ENCODE measurements around the gene PALMD.

The PALMD gene

DNA sequence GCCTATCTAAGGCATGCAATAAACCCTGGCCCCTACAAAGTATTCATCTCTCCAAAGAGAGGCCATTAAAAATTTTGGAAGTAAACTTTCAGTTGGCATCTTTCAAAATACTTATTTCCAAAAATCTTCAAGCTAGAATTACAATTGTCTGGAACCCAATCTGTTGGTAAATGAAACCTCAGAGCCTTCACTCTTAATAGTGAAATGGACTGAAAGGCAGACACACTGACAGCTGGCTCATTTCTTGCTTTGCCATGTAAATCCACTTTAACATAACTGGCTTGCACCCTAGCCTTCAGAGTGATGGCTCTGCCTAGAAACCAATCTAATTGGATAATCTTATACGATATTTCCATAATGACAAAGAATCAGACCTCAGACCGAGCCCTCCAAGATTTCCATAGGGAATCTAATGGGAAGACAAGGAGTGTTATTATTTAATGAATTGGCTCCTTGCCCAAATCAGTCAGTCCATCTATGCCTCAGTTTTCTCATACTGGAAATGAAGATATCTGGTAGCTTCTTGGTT is 9.2 kb upstream of the PALMD start:
- no peak for DNase-seq

DNA sequence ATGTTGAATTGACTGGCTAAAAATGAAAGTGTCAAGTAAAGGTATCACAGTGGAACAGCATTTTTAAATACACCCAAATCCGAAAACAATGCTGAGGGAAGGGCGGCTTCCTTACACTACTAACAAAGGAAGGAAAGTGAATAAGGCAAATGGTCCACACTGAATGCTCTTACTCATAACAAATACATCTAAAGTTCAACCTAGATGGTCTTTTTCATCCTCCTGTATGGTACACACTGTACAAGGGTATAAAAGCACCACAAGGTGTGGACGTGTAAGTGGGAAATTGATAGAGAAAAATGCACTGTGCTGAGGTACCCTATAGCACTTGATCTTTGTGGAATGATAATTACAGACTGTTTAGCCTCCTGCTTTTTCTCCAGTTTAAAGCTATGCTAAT is 7.1 kb upstream of the PALMD start:
- DNase-seq, result no peak

GRCh38 chr1:99639408-99639807 is 6.5 kb upstream of the PALMD start:
- no peak for DNase-seq

GRCh38 chr1:99639945-99640344 is 6.0 kb upstream of the PALMD start:
- no peak for DNase-seq

DNA sequence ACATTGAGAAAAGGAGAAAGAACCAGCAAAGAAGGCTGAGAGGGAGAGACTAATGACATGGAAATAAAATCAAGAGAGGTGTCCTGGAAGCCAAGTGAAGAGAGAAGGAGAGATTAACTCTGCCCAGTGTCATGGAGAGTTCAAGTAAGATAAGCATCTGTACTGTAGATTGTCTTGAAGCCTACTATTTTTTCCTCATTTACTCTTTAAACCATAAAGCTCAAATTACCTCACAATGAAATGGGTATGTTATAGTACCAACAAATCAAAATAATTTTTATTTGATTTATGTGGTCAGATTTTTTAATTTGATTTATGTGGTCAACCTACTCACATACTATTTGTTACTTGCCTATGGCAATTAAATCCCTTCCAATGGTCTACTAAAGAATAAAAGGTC is 5.2 kb upstream of the PALMD start:
- DNase-seq, result no peak

DNA sequence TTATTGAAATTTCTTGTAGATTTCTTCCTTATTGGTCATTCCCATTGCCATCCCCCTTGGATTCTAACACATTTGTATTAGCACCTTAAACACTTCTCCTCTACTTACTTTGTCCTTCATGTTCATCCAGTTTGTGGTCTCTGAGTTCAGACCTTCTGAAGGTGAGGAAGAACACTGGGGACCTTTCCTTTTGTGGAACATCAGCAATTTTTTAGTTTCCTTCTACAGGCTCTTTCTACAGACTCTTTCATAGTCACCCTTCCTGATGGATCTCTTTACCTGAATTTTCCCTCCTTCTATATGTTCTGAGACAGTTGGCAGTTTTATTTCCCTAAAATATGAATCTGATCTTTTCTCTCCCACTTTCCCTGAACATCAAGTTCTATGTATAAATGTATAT is 4.4 kb upstream of the PALMD start:
- no peak for DNase-seq

DNA sequence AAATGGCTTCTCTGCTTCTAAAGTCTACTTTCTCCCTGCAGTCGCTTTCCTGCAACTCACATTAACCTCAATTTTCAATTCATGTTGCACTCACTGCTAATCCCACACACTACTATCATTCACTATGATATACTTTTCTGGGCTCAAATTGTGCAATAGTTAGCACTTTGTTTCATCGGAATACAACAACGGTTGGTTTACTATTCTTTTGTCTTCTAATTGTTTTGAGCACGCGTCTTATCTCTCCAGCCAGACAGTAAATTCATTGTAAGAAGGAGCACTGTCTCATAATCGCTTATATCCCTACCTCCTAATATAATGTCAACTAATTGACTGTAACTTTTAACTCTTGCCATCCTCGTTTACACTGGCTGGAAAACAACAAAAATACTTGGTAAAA is 3.9 kb upstream of the PALMD start:
- no peak for DNase-seq

DNA sequence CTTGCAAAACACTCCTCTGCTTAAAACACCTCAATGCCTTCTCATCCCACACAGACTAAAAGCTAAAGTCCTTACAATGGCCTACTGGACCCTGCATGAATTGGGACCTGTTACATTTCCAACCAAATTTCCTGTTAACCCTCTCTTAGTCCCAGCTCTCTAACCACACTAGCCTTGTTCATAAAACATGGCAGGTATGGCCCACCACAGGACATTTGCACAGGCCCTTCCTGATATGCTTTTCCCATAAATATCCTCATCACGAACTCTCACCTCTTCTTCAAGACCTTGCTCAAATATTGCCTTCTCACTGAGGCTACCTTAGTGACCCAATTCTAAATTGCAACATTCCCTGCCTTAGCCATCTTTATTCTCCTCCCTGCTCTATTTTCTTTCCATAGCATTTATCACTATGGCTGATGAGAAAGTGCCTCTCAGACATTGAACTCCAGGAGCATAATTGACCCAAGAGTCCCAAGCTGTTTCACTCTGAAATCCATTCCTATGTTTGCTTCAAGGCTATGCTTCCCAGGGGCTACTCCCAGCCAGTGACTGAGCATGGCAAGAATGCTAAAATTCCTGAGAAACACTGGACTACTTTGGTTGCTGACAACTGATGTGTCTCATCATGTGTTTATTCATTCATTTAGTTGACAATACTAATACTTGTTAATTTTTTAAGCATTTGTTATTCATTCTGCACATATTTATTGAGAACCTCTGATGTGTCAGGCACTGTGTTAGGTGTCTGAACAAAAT is 2.7 kb upstream of the PALMD start:
- no peak for DNase-seq

GRCh38 chr1:99644279-99645004 is 1.5 kb upstream of the PALMD start:
- no peak for DNase-seq

DNA sequence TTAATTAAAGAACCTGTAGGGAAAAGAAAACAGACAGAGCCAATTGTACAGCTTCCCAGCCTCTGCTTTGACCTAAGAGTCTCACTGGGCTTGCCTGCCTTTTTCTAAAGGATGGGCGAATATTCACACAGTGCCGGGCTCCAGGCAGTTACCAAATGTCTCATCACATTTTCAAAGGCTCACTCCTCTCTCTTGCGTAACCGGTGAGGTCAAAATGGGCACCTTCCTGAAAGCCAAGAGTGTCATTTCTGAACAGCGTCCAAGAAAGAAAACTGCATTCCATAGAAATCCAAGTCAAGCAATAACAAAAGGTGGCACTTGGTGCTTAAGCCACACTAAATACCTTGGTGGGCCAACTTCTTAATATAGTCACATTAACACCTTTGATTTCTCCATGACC is 710 bp upstream of the PALMD start:
- DNase-seq, result no peak

GRCh38 chr1:99646868-99647267 is 955 bp downstream of the PALMD start:
- DNase-seq, result no peak

- DNase-seq, result no peak
These were observed 1.6 kb downstream of the PALMD start for GRCh38 chr1:99647490-99647889.

GRCh38 chr1:99648107-99648506 is 2.2 kb downstream of the PALMD start:
- DNase-seq, result no peak

DNA sequence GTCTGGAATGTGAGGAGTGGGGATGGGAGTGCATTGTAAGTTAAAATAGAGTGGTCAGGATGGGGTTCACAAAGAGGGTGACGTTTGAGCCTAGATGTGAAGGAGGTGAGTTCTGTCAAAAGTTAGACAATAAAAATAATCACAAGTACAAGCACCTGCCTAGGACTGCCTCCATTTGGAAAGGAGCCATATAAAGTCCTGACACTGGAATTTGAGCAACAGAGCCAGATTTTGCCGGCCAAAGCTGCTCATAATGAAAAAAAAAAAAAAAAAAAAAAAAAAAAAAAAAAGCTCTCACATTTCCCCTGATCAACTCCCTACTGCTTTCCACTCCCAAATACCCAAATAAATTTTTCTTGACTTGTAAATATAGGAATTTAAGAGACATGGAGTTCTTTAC is 4.1 kb downstream of the PALMD start:
- no peak for DNase-seq

DNA sequence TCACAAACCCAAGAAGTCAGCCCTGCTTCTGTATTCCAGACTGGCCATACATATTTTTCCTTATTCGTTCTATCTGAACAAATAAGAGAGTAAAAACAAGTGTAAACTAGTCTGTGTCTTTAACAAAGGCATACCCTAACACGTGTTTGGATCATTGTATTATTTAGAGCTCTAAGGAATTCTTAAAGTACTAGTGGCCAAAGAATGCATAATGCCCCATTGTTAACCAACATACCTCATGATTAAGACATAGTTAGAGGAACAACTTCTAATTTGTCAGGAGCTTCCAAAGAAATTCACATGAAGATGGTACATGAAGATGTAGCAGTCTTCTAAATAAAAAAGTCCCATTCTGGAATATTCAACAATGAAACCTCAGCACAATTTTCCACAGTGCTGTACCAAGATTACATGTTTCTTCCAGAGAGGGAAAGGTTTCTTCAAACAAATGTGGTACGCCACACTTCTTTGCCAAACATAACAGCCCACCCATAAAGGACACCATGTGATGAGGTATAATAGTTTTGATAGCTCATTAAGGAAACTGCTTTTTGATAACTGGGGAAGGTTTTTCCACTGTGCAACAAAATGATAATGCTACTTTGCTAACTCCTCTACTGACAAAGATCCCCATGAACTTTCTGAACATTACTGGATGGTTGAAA is 5.0 kb downstream of the PALMD start:
- no peak for DNase-seq

- DNase-seq, result no peak
These were observed 7.0 kb downstream of the PALMD start for GRCh38 chr1:99652881-99653281.

DNA sequence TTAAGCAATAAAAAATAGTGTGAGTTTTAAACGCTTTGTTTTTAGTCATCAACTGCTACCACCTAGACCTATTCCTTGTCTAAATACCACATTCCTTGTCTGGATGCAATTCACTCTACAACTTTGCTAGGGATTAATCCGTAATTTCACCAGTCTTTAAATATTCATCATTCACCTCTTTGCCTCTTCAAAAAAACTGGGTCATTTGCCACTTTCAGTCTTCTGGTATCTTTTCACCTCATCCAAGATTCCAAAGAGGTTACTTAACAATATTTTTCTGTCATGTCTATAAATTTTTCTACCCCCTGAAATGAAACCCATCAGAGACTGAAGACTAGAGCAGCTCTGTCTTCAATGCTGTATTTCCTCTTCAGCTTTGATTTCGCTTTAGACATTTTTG is 9.5 kb downstream of the PALMD start:
- no peak for DNase-seq

- no peak for DNase-seq
These were observed 10.8 kb downstream of the PALMD start for GRCh38 chr1:99656701-99657100.

GRCh38 chr1:99657213-99658030 is 11.5 kb downstream of the PALMD start:
- no peak for DNase-seq

DNA sequence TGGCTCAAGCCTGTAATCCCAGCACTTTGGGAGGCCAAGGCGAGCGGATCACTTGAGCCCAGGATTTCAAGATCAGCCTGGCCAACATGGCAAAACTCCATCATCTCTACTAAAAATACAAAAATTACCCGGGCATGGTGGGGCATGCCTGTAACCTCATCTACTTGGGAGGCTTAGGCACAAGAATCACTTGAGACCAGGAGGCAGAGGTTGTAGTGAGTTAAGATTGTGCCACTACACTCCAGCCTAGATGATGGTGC is 12.0 kb downstream of the PALMD start:
- DNase-seq, result no peak

DNA sequence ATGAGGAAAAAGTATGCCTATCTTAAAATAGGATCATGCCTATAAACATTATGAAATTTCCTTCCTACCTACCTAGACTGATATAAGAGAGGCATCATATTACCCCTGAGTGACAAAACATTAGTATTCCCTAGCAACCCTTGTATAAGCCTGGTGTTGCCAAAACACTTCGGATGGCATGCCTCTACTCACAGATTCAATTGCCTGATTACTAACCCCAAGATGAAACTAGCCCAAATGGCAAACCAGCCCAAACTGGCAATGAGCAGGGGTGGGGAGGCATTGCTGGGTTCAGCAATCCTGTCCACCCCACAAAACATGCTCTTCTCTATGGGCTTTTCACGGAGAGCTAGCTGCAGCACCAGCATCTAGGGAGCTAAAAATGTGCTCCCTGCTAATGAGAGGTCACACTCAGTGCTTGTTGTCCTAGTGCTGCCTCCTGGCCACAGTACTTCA is 13.9 kb downstream of the PALMD start:
- DNase-seq, result no peak

DNA sequence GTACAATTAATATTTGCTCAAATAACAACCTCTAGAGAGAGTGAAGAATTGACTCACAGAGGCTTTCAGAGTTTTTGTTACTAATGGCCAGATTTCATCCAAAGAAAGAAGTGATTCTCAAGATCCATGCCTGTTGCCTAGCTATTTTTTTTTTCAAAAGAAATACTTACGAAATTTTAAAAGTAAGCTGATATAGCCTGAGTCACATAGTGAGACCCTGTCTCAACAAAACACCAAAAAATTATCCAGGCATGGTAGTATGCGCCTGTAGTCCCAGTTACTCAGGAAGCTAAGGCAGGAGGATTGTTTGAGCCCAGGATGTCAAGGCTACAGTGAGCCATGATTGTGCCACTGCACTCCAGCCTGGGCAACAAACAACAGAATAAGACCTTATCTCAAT is 14.6 kb downstream of the PALMD start:
- DNase-seq, result no peak

GRCh38 chr1:99661780-99662179 is 15.9 kb downstream of the PALMD start:
- no peak for DNase-seq
